ENCODE measurements around the gene ZFP91. TPM values are rescaled to one million over a fixed set of nuclear protein-coding genes. Genes with fewer than 3 reads are reported as not detected.

ZFP91 gene
- total and polyA plus RNA-seq, 2 of the 4 experiments (the other 2 are of a cell fraction): 20.7 to 25.3 TPM

- Histone ChIP-seq H2AFZ (replicated peaks; ENCODE audit: low read length, poor library complexity) (no peak overlapping the region), H2BK5ac (ENCODE audit: low read depth, low read length, poor library complexity, severe bottlenecking) (peak overlapping the region; percentile 97), H3K14ac (replicated peaks; ENCODE audit: low read depth, low read length) (peak overlapping the region; percentile 79), H3K27ac (ENCODE audit: insufficient read depth, low read length) (peak overlapping the region; percentile 78), H2AK5ac (ENCODE audit: low read depth, low read length) (peak overlapping the region; percentile 67; the same call in 1 of the 2 replicates), H3K4ac (ENCODE audit: low read depth, low read length) (peak overlapping the region; percentile 93), H4K5ac (ENCODE audit: low read depth, low read length) (peak overlapping the region; percentile 82), H2BK120ac (ENCODE audit: low read depth, low read length) (peak overlapping the region; percentile 98), H3K36me3 (ENCODE audit: control insufficient read depth, insufficient read depth, low read length) (peaks cover 6% of the 10 kb centered on the region), H4K91ac (ENCODE audit: insufficient read depth, low read depth, low read length) (peak overlapping the region; percentile 88), H4K20me1 (ENCODE audit: insufficient read depth, low read length) (no peaks in the 10 kb centered on the region), H4K8ac (ENCODE audit: low read depth in 2 of 2, low read length in 2 of 2) (peak overlapping the region; percentile 71 to 90), H3K79me1 (ENCODE audit: low read depth in 1 of 2, low read length in 2 of 2) (peaks cover 16 to 45% of the 10 kb centered on the region in 2 experiments), H3K18ac (ENCODE audit: low read depth, low read length) (peak overlapping the region; percentile 87), H2BK20ac (ENCODE audit: low read depth, low read length) (peak overlapping the region; percentile 97), H3K56ac (ENCODE audit: extremely low read depth, insufficient read depth, low read length) (peak overlapping the region; percentile 11; the same call in 1 of the 2 replicates), H3K27me3 (ENCODE audit: control insufficient read depth, insufficient read depth, low read length) (no peaks in the 10 kb centered on the region), H3K4me2 (ENCODE audit: low read depth, low read length) (no peak overlapping the region), H3K9me3 (ENCODE audit: control insufficient read depth, insufficient read depth, low read length) (no peaks in the 10 kb centered on the region), H3K23ac (ENCODE audit: low read depth, low read length) (peak overlapping the region; percentile 72), H2BK15ac (ENCODE audit: low read depth, low read length) (peak overlapping the region; percentile 61; the same call in 2 of the 3 replicates), H3K4me3 (ENCODE audit: insufficient read depth, low read depth, low read length) (no peak overlapping the region), H3K9me1 (ENCODE audit: insufficient read depth, low read length) (peaks cover 22% of the 10 kb centered on the region), H3K9ac (ENCODE audit: low read depth, low read length) (peak overlapping the region; percentile 24; the same call in 1 of the 2 replicates), H3K4me1 (ENCODE audit: control insufficient read depth, insufficient read depth, low read length) (peaks cover 18% of the 10 kb centered on the region), H2AK9ac (replicated peaks; ENCODE audit: low read depth, low read length, poor library complexity) (peak overlapping the region; percentile 66)
- no CpG with 5 or more reads among the region's 3 CpGs for WGBS, 2 experiments (ENCODE audit: extremely low coverage in 2 of 2, insufficient read length in 1 of 2)
- ChIA-PET CTCF (interaction anchor here (1.1 to 3.1 kb wide), 6 partner anchors 11 to 105 kb away, joined by 3 to 25 read pairs (median 8); partner anchors contain the start of gene LPXN), POLR2A (ENCODE audit: unreplicated experiment) (interaction anchor here (1.1 kb wide), 1 partner anchor 52 kb away, joined by 5 read pairs; no protein-coding TSS in a partner anchor)
- BruUV-seq (replicated peaks): no TSS peak
- in situ Hi-C loops (cut with MboI; ENCODE audit: low sequenced_read_pairs) (loop anchor here (5.0 kb wide), 1 partner anchor 51 kb away; the partner anchor contains the start of genes LPXN and ZFP91), dilution Hi-C loops (cut with HindIII; ENCODE audit: low sequenced_read_pairs, unreplicated experiment) (no loop called here), intact Hi-C loops (cut with micrococcal nuclease) (no loop called here)
- TF ChIP-seq MAZ (IDR thresholded peaks at IDR 0.05; ENCODE audit: borderline replicate concordance, low read depth, low read length): no peak
- TF ChIP-seq BHLHE40 (IDR thresholded peaks at IDR 0.05; ENCODE audit: low read depth, low read length): no peak
- TF ChIP-seq SMC3 (IDR thresholded peaks at IDR 0.05; ENCODE audit: low read depth, low read length): no peak
- TF ChIP-seq USF2 (IDR thresholded peaks at IDR 0.05; ENCODE audit: low read depth, low read length): no peak
- no peak for TF ChIP-seq MXI1 (IDR thresholded peaks at IDR 0.05; ENCODE audit: borderline replicate concordance, low read depth, low read length)
- no peak for TF ChIP-seq RCOR1 (IDR thresholded peaks at IDR 0.05; ENCODE audit: insufficient replicate concordance, low read length)
- TF ChIP-seq, protein P1, sequence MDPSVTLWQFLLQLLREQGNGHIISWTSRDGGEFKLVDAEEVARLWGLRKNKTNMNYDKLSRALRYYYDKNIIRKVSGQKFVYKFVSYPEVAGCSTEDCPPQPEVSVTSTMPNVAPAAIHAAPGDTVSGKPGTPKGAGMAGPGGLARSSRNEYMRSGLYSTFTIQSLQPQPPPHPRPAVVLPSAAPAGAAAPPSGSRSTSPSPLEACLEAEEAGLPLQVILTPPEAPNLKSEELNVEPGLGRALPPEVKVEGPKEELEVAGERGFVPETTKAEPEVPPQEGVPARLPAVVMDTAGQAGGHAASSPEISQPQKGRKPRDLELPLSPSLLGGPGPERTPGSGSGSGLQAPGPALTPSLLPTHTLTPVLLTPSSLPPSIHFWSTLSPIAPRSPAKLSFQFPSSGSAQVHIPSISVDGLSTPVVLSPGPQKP (IDR thresholded peaks at IDR 0.05; ENCODE audit: borderline replicate concordance, low read depth, low read length): no peak
- TF ChIP-seq RFX5 (IDR thresholded peaks at IDR 0.05; ENCODE audit: low read depth, low read length): no peak
- no peak for TF ChIP-seq FOS (IDR thresholded peaks at IDR 0.05; ENCODE audit: low read depth, low read length)
- no peak for TF ChIP-seq CEBPB (IDR thresholded peaks at IDR 0.05; ENCODE audit: low read depth, low read length)
- TF ChIP-seq CTCF (conservative IDR thresholded peaks at IDR 0.05; ENCODE audit: low read depth, low read length): no peak
- no peak for TF ChIP-seq RAD21 (IDR thresholded peaks at IDR 0.05; ENCODE audit: low read length)
- no peak for TF ChIP-seq POLR2A (IDR thresholded peaks at IDR 0.05; ENCODE audit: low read depth, low read length)
- TF ChIP-seq CHD1 (IDR thresholded peaks at IDR 0.05; ENCODE audit: low read depth, low read length): no peak
- TF ChIP-seq MAFK (IDR thresholded peaks at IDR 0.05; ENCODE audit: low read depth, low read length): no peak
- ATAC-seq (ENCODE audit: low read depth) (peak; percentile 15; the same call in 1 of the 2 replicates), DNase-seq (peak; percentile 42)
These were observed 49.6 kb downstream of the ZFP91 start for GRCh38 chr11:58628446-58628845.
